SHP77 treated with DMSO at 0.1 percent for 48 hours (cell line): ENCODE data around the gene M1AP.
A peak's percentile ranks its signal among the peaks of the same experiment; 100 is the strongest.

ENCODE experiments used
- DNase-seq: peaks from one replicate; lab custom pipeline; 2025; lab: John Stamatoyannopoulos, UW

M1AP gene

GRCh38 chr2:74593826-74594772 is 54.0 kb downstream of the M1AP start:
- no peak for DNase-seq

GRCh38 chr2:74588664-74589063 is 59.5 kb downstream of the M1AP start:
- DNase-seq = no peak

GRCh38 chr2:74587664-74588277 is 60.4 kb downstream of the M1AP start:
- DNase-seq = peak; percentile 52

- DNase-seq = no peak
Observed at GRCh38 chr2:74585406-74586185, 62.5 kb downstream of the M1AP start.

GRCh38 chr2:74584088-74584645 is 64.0 kb downstream of the M1AP start:
- DNase-seq = no peak

GRCh38 chr2:74583504-74583903 is 64.6 kb downstream of the M1AP start:
- DNase-seq = no peak

- no peak for DNase-seq
Observed at GRCh38 chr2:74582184-74582583, 65.9 kb downstream of the M1AP start.

GRCh38 chr2:74581463-74581862 is 66.7 kb downstream of the M1AP start:
- no peak for DNase-seq

GRCh38 chr2:74578408-74578807 is 69.7 kb downstream of the M1AP start:
- no peak for DNase-seq

- DNase-seq = no peak
Observed at GRCh38 chr2:74577448-74577847, 70.7 kb downstream of the M1AP start.

- DNase-seq = no peak
Observed at GRCh38 chr2:74576863-74577229, 71.3 kb downstream of the M1AP start.

- no peak for DNase-seq
Observed at GRCh38 chr2:74576211-74576862, 71.8 kb downstream of the M1AP start.

- no peak for DNase-seq
Observed at GRCh38 chr2:74575320-74575719, 72.8 kb downstream of the M1AP start.

- DNase-seq = no peak
Observed at GRCh38 chr2:74573747-74574562, 74.2 kb downstream of the M1AP start.

GRCh38 chr2:74572178-74572925 is 75.8 kb downstream of the M1AP start:
- no peak for DNase-seq

GRCh38 chr2:74571058-74571457 is 77.1 kb downstream of the M1AP start:
- DNase-seq = no peak

- DNase-seq = no peak
Observed at GRCh38 chr2:74569686-74570085, 78.4 kb downstream of the M1AP start.

- DNase-seq = no peak
Observed at GRCh38 chr2:74567881-74568280, 80.2 kb downstream of the M1AP start.

GRCh38 chr2:74566754-74567085 is 81.4 kb downstream of the M1AP start:
- DNase-seq = no peak

GRCh38 chr2:74566076-74566753 is 81.9 kb downstream of the M1AP start:
- no peak for DNase-seq
